ENCODE results near the gene IL17RA.

DNA sequence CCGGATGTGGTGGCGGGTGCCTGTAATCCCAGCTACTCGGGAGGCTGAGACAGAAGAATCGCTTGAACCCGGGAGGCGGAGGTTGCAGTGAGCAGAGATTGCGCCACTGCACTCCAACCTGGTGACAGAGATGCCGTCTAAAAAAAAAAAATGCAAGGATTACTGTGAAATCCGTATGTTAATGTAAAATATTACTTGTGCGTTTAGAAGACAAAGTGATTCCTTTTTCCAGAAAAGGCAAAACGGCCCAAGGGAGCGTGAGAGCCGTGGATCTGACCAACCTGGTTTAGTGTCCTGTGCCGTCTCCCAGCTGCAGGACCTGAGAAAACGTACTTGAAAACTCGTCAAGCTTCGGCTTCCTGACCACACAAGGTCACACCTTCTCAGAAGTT, 73.4 kb downstream of the IL17RA start:
- TF ChIP-seq EZH2phosphoT487 (IDR thresholded peaks at IDR 0.05; ENCODE audit: insufficient read depth, low read depth) (no peak), EZH2 (IDR thresholded peaks at IDR 0.05; ENCODE audit: insufficient read depth, poor library complexity, severe bottlenecking) (no peak)

Data from GM23248 (cell line).